ENCODE data around the gene SHC1.
A peak's percentile ranks its signal among the peaks of the same experiment; 100 is the strongest.

The SHC1 gene

DNA sequence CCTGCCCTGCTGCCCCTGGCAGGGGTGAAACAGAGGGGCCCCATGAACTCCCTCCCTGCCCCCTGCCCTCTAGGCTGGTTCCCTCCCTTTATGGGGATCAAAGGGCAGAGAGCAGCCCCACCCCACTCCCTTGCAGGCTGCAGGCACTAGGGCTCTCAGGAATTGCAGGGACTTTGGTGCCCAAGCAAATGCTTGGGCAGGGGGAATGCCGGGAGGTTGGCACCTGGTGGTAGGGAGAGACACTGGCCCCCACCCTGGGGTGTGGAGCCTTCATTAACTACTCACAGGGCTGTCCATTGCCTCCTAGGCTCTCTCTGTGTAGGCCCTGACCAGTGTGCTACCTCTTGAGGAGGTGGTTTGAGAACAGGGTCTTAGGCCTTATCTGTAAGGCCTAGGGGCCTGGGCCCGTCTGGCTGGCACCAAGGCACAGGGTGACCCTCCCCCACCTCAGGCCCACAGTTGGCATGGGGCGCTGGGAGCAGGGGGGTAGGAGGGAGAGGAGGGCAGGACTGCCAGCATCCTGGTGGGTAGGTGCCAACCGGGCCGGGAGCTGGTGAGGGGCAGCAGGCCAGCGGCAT, 36.8 kb upstream of the SHC1 start:
- DNase-seq, result no peak

DNA sequence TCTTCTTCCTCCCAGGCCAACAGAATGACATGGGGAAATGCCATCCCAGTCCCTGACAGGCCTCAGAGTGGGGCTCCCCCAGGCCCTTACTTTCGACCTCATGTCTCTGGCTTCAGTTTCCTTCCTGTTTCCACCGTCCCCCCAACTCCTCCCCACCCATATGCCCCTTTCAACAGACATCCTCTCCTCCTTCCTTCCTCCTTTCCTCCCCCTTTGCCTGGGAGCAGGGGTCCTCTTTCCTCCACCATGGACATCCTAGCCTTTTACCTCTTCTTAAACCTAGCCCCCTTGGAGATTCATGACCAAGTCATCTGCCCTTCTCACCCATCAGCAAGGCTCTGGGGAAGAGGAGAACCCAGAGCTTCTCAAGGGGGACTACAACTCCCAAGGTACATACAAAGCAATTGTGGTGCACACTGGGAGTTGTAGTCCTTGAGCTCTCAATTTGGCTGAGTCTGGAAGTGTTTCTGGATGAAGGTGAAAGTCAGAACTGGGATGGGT, 36.1 kb upstream of the SHC1 start:
- peak in 1 of 2 experiments; percentile 63 for DNase-seq

DNA sequence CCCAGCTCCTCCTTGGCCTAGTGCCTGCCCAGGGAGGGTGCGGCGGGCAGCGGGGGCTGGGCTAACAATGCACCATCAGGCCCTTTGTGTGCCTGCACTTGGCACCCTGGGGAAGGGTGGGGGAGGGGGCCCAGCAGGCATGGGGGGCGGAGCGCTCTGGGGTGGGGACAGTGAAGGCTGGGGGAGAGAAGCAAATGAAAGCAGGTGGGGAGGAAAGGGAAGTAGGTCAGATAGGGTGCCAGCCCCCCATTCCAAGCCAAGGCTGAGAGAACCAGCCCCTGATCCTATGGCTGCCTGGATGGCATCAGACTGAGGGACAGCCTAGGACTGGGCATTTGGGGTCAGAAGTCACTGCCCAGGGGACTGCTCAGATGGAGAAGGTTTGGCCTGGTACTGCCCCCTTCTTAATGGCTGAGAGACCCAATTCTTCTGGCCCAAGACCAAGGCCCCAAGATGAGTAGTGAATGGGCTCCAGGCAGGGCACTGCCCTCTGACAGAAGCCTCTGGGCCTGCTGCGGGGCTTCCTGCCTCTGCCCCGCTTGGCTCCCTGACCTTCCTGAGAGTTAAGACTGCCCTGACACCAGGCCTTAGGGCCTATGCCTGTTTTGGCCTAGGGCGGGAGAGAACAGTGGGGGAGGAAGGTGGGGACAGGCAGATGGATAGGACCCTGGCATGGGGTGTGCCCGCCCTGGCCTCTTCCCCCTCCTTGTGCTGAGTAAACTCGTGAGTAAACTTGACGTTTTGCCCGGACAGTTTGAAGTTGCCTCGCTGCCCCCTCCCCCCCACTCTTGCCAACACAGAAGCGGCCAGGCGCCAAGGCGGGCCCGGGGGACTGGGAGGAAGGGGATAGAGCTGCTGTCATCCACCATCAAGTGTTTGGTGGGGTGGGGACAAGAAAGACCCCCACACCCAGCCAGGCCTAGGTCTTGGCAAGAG, 34.8 kb upstream of the SHC1 start:
- DNase-seq, result no peak

DNA sequence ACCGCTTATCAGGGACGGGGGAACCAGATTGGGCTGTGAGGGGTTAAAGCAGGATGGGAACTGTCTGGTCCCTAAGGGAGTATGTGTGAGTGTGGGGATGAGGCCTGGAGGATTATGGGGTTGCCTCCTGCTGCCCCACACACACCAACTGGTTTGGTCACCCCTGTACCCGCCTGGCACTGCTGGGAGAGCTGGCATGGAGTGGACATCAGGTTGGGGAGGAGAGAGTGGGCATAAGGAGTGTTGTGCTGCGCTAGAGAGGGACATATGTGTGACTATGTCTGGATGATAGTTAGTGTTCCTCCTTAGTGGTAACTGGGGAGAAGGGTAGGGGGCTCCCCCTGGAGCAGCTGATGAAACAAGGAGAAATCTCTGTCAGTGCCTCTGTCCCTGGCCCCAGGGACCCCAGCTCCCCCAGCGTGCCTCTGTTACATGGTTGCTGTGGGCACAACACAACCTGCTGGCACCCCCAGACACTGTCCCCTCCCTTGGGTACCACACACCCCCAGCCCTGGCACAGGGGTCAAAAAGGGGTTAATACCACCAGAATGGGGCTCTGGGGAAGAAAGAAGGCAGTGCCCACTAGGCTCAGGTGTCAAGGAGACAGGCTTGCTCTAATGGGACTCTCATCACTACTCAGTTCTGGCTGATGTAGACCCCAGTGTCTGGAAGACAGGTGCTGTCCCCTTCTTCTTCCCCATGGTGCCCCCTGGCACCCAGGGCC, 34.0 kb upstream of the SHC1 start:
- DNase-seq, result peak in 1 of 2 experiments; percentile 75

DNA sequence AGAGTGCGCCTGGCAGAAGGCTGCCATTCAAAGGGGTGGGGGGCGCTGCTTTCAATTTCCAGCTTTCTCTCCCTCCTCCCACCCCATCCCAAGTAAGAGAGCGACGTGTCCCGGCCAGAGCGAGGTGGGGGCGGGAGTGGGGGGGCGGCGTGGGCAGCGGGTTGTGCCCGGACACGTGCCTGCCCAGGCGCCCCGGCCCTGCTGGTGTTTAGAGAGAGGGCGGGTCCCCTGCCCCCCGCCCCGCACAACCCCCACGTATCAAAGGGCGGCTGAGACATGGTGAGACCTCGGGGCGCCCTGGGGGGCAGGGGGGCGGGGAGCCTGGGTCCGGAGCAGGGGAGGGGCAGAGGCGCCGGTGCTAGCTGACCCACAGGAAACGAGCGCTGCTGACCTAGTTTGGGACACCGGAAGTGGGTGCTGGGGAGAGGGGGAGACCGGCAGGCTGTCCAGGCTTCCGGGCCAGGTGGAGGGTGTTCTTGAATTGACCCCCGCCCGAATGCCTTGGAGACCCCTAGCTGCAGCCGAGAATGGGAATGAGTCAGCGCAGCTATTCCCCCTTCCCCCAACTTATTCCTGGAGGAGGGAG, 33.3 kb upstream of the SHC1 start:
- DNase-seq, result peak; percentile 48 to 77

DNA sequence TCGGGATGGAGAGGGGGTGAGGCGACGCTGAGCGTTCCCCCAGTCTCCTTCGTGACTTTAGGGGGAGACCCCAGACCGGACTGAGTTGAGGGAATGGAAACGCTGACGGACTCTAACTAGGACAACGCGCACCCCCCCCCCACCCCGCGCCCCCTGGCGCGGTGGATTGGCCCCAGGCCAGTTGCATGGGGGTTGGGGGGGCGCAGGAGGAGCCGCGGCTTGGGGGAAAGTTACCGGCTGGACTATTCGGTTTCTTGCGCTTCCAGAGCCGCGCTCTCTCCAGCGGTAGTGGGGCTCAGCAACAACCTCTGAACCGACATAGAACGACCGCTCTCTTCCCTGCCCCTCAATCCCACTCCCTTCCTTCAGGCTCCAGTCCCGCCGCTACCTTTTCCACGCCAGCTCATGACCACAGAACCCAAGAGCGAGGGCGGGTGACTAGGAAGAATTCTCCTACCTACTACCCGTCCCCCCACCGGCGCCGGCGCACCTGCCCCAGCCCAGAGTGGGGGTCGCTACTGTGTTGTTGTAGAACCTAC, 32.7 kb upstream of the SHC1 start:
- peak; percentile 63 to 79 for DNase-seq

DNA sequence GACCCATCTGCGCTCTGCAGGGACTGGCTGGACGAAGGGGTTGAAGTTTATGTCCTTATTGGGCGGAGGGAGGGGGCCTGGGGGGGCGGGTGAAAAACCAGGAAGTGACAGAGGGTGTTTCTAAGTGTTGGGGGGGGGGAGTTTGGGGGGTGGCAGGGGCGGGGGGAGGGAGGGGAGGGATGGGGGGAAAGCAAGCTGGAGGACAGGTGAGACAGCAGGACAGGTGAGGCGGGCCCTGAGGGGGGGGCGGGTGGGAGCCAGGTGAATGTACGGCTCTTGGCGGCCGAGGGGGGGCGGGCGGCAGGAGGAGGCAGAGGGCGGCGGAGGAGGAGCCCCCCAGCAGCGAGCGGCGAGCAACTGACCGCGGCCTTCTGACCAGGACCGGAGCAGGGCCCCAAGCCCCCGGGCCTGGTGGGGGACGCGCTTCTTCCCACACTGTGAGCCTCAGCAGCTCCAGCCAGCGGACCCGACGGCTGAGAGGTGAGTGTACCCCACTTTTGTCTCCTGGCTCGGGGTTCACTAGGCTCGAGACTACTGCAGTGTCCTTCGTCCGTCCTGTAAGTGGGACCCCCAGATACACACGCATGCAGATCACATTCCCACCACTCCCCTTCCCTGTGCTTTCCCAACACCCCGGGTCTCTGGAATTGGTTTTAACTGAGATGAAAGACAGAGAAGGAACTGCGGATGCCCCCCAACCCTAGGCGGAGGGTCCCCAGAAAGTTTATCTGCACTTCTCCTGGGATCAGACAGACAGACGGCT, 32.1 kb upstream of the SHC1 start, which contains the start of gene ZBTB7B:
Gene ZBTB7B, plus strand, starts transcription at position 339 of the 763 bp plus-strand sequence. CDS start 11,859 bp downstream, outside the sequence.
- peak; percentile 66 to 79 for DNase-seq

DNA sequence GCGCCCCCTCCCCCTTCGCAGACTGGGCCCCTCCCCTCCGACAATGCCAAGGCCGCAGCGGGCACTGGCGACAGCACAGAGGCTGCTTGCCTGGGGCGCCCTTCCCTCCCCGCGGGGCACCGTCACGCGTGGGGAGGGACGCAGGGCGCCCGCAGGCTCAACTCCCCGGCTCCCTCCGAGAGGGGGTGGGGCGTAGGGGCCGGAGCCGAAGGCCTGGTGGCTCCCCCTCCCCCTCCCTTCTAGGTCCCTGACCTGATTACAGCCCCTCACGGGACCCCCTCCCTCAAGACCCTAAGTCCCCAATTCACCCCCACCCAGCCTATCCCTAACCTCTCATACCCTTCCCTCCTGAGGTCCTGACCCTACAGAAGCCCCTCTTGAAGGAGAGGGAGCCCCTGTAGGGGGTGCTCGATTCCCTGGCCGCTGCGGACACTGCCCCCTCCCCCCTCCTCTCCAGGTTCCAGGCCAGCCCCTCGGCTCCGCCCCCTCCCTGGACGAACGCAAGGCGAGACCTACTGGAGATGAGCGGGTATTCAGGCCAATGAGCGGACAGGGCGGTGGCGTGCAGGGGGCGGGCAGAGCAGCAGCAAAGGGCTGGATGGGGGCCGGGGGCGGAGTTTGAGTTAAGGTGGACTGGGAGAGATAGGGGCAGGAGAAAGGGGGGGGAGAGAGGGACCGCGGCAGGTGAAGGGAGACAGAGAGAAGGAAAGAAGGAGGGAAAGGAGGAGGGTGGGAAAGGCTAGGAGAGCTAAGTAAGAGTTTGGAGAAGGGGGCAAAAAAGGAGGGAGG, 31.3 kb upstream of the SHC1 start:
- DNase-seq, result peak; percentile 100

DNA sequence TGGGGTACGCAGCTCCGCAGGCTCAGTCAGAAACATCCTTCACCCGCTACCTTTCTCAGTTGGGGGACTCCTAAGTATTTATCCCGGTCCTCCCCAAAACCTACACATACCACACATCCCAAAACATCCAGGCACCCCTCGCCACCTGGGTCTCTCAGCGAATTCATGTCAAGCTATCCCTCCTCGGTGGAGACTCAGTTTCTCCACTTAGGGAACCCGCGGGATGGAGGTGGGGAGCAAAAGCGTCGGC, 30.8 kb upstream of the SHC1 start:
- peak in 1 of 2 experiments; percentile 95 for DNase-seq

DNA sequence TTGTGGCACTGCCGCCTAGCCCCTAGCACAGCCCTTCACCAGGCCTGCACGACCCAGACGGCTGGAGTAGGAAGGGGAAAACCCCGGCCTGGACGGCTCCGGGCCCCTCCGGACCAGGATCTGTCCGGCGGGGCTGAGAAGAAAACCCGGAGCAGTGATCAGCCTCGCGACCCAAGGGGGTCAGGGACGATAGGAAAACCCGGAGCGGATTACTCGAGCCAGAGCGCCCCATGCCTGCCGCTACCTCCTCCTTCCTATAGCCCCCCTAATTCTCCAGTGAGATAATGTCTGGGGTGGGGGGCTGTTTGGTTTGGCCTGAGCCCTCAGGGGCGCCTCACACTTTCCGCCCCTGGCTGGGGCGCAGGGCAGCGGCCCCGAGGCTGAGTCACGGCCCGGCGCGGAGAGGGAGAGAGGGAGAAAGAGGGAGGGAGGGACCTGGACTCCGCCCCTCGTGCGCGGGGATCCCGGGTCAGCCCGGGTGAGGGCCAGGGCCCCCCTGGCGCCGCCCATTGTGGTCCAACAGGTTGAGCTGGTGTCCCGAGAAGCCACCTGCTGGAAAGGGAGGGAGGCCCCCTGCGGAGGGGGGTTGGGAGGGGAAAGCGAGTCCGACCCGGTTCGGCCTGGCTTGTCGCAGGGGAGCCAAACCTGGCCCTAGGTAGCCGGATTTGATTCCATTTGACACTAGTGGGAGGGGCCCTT, 30.3 kb upstream of the SHC1 start:
- DNase-seq, result peak; percentile 98 to 100

DNA sequence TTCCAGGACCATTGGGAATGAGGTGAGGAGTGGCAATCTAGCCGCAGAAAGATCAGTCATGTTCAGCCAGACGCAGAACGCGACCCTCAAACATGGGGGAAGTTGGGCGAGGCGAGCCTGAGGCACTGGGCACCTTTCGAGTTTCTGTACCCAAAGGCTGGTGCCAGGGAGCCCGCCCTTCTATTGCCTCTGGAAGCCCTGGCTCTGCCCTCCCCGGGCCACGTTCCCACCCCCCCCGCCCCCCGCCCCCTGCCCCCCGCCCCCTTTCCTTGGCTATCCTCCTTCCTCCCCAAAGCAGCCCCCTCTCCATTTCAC, 29.8 kb upstream of the SHC1 start:
- no peak for DNase-seq

DNA sequence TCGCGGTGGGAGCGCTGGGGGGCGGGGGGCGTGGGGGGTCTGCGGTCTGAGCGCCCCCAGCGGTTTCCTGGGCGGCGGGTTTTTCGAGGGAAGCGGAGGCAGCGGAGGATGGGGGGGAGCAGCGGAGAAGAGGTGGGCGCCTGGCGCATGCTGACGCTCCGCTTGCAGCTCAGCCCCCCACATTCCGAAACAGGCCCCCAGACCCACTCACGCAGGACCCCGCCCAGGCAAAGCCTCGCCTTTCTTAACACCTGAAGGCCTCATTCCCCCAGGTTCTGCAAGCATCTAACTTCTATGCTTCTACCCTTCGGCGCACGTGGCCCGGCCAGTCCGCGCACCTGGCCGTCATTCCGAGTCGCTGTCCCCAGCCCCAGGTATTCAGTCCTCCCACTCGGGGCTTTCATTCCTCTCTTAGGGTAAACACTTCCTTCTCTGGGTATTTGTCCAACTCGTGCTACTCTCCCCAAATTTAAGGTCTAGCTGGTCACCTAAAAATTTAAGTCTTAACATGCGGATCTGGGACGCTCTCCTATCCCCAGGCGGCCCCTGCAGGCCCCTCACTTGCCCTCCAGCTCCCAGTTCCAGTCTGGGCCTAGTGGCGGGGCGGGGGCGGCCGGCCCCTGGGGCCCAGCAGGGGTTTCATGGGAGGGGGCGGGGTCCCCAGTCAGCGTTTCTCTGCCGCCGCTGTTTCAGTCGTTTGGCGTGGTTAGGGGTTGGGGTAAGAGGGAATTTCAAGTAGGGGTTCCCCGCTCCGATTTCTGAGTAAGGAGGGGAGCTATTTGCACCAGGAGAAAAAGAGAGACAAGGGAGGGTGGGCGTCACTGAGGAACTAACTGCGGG, 29.2 kb upstream of the SHC1 start:
- peak; percentile 83 to 95 for DNase-seq

DNA sequence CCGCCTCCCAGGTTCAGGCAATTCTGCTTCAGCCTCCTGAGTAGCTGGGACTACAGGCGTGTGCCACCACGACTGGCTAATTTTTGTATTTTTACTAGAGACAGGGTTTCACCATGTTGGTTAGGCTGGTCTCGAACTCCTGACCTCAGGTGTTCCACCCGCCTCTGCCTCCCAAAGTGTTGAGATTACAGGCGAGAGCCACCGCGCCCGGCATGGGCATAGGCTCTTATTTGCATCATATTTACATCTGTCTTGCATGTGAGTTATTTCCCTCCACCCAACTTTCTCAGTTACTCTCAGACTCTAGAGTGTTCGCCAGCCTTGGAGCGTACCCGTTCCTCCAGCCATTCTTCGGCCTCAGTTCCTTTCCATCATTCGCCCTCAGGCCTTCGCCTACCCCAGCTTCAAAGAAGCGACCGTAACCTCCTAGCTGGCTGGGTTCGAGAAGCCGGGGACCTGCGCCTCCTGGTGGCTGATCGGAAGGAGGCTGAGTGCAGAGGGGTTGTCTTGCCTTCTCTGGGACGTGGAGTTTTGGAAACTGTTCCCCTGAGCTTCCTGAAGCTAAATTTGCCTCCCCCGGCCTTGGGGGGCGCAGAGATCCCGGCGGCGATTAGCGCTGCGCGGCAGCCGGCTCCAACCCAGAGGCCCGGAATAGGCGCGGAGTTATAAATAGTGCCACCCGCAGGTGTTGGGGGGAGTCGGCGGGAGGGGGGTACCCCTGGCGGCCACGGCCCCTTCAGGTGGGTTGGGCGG, 28.4 kb upstream of the SHC1 start:
- peak; percentile 97 to 98 for DNase-seq

DNA sequence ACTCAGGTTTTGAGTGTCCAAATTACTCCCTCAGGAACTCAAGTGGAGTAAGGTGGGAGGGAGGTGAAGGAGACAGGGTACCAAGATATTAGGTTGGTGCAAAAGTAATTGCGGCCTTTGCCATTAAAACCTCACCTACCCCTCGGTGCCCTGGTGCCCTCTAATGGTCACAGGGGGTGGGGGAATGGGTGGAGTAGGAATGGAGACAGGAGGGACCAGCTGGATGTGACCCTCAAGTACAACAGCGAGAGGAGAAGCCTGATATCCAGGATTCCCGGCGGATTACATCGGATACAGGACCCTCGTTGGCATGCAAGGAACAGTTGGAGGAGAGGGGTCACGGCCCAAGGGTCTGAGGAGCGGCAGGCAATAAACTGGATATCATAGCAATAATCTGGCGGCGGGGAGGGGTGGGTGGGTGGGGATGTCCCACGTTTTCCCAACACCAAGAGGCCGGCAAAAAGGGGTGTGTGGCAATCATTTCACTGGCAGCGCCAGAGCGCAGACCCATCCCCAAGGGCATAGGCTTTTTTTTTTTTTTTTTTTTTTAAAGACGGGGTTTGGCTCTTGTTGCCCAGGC, 27.7 kb upstream of the SHC1 start:
- DNase-seq, result no peak

DNA sequence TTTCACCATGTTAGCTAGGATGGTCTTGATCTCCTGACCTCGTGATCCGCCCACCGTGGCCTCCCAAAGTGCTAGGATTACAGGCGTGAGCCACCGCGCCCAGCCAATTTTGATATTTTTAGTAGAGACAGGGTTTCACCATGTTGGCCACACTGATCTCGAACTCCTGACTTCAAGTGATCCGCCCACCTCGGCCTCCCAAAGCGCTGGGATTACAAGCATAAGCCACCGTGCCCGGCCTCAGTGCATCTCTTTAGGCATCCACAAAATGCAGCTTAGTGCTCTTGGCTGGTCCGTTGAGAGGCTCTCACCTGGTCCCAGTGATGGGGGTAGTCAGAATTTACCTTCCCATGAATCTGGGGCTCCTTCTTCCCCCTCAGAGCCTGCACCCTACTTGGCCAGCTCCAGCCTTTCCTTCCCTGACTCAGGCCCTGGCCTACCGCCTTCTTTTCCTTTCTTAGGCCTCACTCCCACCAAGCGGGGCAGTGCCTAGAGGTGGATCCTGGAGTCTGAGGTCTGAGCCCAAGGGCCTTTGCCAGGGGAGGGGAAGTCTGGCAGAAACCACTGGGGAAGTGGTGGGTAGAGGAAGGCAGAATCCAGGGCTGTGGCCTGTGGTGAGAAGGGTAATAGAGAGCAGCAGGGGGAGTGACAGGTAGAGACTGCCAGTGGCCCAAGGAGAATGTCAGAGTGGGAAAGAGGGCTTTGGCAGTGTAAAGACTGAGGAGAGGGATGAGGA, 26.6 kb upstream of the SHC1 start:
- DNase-seq, result no peak

DNA sequence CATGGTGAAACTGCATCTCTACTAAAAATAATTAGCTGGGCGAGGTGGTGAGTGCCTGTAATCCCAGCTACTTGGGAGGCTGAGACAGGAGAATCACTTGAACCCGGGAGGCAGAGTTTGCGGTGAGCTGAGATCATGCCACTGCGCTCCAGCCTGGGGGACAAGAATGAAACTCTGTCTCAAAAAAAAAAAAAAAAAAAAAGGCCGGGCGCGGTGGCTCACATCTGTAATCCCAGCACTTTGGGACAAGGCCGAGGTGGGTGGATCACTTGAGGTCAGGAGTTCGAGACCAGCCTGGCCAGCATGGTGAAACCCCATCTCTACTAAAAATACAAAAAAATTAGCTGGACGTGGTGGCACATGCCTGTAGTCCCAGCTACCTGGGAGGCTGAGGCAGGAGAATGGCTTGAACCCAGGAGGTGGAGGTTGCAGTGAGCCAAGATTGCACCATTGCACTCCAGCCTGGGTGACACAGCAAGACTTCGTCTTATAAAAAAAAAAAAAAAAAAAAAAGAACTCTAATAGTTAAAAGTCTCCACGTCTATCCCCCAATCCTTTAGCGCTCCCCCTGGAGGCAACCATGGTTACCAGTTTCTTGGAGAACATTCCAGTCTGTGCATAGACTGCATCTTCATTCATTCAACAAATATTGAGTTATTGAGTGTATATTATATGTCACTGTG, 24.9 kb upstream of the SHC1 start:
- DNase-seq, result peak; percentile 68 to 76

DNA sequence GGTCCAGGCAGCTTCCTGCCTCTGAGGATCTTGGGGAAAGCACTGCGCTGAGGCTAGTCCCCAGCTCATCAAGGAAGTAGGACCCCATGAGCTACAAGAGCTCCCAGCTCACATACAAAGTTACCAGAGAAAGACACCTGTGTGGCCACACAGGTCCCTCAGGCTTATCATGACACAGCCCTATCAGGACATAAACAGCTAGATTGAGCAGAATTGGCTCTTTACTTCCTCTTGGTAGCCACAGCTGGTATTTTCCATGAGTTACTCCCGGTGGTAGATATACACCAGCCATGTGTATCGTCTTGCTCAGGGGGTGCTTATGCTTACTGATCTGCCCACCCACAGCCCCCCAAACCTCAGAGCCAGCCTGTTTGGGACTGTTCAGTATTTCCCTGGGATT, 24.0 kb upstream of the SHC1 start:
- DNase-seq, result no peak

DNA sequence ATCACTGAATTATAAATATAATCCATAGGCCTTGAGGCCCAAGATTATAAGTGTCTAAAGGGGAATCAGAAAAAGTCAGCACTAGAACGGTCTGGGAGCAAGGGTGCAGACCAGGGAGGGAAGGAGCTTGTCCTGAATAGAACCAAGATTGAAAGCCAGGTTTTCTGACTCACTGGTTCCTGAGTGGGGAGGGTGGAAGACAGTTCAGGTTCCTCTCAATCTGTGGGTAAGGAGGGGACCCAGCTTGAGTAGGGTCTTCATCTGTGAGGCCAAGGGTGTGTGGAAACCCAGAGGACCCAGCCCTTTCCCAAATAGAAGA, 23.7 kb upstream of the SHC1 start:
- no peak for DNase-seq

All from NCI-H526 (cell line).